Activated naive CD8-positive, alpha-beta T cell (primary cell): Measurements from ENCODE around the gene FBXO33.

ENCODE experiments used
- H3K27ac Mint-ChIP-seq: one replicate; pipeline ENCODE4 v1.8.0; 2021; ENCODE audit warnings: mixed read lengths
- H3K27me3 Mint-ChIP-seq: one replicate; pipeline ENCODE4 v1.8.0; 2021; ENCODE audit warnings: mixed read lengths
- H3K36me3 Mint-ChIP-seq: one replicate; pipeline ENCODE4 v1.8.0; 2021; ENCODE audit warnings: mixed read lengths
- H3K4me1 Mint-ChIP-seq: one replicate; pipeline ENCODE4 v1.8.0; 2021; ENCODE audit warnings: low read depth, mixed read lengths
- H3K4me3 Mint-ChIP-seq: one replicate; pipeline ENCODE4 v1.8.0; 2021; ENCODE audit warnings: mild to moderate bottlenecking, mixed read lengths
- H3K9me3 Mint-ChIP-seq: one replicate; pipeline ENCODE4 v1.8.0; 2021; ENCODE audit warnings: low read depth, mixed read lengths

FBXO33 gene, protein sequence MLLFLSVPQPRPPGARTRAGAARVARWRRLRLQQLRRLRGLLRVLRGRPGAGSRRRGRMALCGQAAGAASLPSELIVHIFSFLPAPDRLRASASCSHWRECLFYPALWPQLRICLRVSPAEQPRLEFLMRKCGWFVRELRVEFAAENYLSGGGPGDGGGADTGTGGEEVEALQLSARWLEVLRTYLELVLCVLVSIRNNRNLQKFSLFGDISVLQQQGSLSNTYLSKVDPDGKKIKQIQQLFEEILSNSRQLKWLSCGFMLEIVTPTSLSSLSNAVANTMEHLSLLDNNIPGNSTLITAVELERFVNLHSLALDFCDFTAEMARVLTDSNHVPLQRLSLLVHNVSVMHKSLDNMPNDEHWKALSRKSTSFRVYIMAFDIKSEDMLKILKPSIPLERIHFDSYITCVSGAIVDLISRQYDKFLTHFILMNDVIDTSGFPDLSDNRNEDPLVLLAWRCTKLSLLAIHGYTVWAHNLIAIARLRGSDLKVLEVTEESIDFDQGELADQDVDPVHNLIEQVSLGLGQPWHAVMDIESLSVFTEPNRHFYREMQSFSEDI

DNA sequence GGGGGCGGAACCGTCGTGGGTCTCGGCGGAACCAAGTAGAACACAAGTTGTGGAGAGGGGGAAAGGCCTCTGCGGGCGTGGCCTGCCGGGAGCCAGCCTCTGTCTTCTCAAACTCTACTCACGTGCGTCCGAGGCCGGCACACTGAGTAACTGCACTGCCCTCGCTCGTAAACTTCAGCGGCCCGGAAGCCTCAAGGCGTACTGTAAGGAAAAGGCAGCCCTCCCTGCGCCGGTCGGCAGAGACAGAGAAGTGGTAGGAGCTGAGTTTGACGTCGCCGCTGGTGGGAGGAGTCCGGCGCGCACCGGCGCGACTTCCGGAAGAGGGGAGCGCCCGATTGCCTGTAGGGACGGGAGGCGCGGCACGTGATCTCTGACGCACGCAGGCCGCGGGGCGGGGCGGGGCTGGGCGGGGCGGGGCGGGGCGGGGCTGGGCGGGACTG is at the start of gene FBXO33:
Gene FBXO33 (minus strand): TSS at position 255 of the 440 bp plus-strand sequence. CDS start 271 bp downstream, outside the sequence.
- peak within 1 kb of the TSS; percentile 99 for H3K4me3 Mint-ChIP-seq
- H3K36me3 Mint-ChIP-seq, result no peaks in the 10 kb centered on the region
- peak within 1 kb of the TSS; percentile 100 for H3K27ac Mint-ChIP-seq
- H3K4me1 Mint-ChIP-seq, result peaks cover 45% of the 10 kb centered on the region
- no peaks in the 10 kb centered on the region for H3K27me3 Mint-ChIP-seq
- no peaks in the 10 kb centered on the region for H3K9me3 Mint-ChIP-seq

DNA sequence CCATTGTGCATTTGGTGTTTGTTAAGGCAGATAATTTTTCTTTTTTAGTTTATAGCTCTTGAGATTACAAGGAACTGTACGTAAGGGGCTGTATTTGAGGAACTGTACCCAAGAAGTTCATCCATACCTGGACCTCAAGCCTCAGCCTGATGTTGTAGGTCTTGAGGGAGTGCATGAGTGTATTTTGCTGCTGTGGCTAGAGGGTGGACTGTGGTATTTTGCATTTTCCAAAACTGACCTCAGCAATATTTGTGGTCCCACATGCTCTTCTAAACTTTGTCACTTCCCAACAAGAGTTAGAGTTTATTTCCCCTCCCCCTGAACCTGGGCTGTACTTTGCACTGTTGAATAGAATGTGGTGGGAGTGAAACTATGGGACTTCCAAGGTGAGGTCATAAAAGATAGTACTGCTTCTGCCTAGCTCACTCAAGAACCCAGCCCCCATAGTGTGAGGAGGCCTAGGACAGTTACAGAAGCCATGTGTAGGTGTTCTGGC is 42.2 kb upstream of the FBXO33 start:
- Mint-ChIP-seq H3K4me1 (peaks cover 2% of the 10 kb centered on the region), H3K9me3 (no peaks in the 10 kb centered on the region), H3K27me3 (no peaks in the 10 kb centered on the region), H3K4me3 (no peak overlapping the region), H3K27ac (no peak overlapping the region), H3K36me3 (peaks cover 14% of the 10 kb centered on the region)

DNA sequence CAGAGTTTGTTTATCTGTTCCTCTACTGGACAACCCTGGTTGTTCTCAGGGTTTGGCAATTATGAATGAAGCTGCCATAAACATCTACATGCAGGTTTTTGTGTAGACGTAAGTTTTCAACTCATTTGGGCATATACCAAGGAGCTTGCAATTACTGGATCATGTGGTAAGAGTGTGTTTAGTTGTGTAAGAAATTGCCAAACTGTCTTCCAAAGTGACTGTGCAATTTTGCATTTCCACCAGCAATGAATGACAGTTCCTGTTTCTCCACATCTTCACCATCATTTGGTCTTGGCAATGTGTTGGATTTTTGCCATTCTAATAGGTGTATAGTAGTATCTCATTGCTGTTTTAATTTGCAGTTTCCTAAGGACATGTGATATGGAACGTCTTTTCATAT is 39.8 kb upstream of the FBXO33 start:
- Mint-ChIP-seq H3K4me3 (no peak overlapping the region), H3K36me3 (peaks cover 15% of the 10 kb centered on the region), H3K4me1 (peaks cover 2% of the 10 kb centered on the region), H3K27me3 (peaks cover 2% of the 10 kb centered on the region), H3K27ac (no peak overlapping the region), H3K9me3 (no peaks in the 10 kb centered on the region)

DNA sequence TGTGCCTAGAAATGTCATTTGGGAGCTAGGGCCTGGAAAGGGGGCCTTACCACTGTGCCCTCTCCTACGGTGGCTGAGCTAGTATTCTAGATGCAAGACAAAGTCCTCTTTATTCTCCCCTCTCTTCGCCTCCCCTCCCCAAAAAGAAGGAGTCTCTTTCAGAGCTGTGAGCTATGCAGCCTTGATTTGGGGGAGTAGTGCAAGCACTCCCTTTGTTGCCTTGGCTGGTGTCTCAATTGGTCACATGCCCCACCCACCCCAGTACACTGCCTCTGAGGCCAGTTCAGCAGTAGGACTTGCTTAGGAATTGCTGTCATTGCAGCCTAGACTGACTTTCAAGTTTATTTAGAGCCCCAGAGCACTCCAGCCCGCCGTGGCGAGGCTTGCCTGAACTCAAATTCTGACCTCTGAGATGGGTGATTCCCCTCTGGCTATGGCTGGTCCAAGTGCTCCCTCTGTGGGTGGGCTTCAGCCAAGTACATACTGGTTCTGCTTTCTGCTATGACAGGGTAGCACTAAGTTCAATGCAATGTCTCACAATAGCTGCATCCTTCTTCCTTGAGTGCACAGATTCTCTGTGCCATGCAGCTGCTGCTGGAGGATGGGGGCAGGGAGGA is 37.0 kb upstream of the FBXO33 start:
- Mint-ChIP-seq H3K4me1 (no peaks in the 10 kb centered on the region), H3K27me3 (peaks cover 6% of the 10 kb centered on the region), H3K9me3 (peaks cover 5% of the 10 kb centered on the region), H3K36me3 (peaks cover 14% of the 10 kb centered on the region), H3K27ac (no peak overlapping the region), H3K4me3 (no peak overlapping the region)

DNA sequence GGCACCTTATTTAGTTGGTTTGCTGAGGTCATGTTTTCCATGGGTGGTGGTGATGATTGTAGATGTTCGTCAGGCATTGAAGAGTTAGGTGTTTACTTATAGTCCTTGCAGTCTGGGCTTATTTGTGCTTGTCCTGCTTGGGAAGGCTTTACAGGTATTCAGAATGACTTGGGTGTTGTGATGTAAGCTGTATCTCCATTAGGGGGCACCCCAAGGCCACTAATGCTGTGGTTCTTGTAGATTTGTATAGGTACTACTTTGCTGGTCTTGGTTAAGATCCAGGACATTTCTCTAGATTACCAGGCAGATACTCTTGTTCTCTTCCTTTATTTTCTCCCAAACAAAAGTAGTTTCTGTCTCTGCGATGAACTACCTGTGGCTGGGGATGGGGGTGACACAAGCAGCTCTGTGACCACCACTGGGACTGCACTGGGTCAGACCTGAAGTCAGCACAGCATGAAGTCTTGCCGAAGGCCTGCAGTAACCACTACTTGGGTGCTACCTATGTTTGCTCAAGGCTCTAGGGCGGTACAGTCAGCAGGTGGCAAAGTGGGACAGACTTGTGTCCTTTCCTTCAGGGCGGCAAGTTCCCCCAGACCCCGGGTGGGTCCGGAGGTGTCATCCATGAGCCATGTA is 35.8 kb upstream of the FBXO33 start:
- Mint-ChIP-seq H3K27me3 (peaks cover 6% of the 10 kb centered on the region), H3K36me3 (peaks cover 14% of the 10 kb centered on the region), H3K4me3 (no peak overlapping the region), H3K9me3 (peaks cover 5% of the 10 kb centered on the region), H3K27ac (no peak overlapping the region), H3K4me1 (no peaks in the 10 kb centered on the region)

DNA sequence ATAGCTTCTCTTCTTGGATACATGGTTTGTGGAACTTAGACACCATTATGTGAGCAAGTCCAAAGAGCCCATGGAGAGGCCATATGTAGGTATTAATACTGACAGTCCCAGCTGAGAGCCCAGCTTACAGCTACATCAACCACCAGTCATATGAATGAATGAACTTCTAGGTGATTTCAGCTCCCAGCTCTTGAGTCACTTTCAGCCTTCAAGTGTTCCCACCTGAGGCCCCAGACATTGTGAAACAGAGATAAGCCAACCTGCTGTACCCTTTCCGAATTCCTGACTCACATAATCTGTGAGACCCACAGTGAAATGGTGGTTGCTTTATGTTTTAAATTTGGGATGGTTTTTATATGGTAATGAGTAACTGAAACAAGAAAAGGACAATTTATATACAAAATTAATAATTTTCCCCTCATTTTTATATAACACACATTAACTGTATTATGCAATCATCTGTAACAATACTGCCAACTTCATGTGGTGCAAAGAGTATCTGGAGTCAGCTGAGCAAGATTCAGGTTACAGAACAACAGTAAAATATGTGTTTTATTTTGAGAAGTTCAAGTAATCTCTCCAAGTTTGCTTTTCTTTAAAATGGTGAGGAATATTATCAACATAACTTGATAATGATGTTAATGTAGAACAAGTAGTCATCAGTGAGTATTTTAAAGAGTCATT is 27.7 kb upstream of the FBXO33 start:
- Mint-ChIP-seq H3K36me3 (no peaks in the 10 kb centered on the region), H3K4me1 (peaks cover 2% of the 10 kb centered on the region), H3K4me3 (no peak overlapping the region), H3K9me3 (no peaks in the 10 kb centered on the region), H3K27ac (no peak overlapping the region), H3K27me3 (peaks cover 2% of the 10 kb centered on the region)

DNA sequence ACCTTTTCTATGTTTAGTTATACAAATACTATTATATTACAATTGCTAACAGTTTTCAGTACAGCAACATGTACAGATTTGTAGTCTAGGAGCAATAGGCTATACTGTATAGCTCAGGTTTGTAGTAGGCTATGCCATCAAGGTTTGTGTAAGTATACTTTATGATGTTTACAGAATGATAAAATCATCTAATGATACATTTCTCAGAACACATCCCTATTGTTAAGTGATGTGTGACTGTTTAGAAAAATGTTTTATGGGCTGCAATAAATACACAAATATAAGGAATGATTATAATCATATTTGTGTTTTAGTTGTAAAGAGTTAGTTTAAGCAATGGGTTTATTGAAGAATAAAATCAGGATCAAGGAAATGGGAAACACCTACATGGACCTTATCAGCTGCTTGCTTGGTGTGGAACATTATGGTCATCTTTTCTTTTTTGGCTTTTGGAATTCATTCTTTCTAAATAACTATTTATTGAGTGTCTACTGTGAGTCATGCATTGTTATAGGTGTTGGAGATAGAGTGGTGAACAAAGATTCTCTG is 24.5 kb upstream of the FBXO33 start:
- no peaks in the 10 kb centered on the region for H3K36me3 Mint-ChIP-seq
- no peak overlapping the region for H3K27ac Mint-ChIP-seq
- H3K4me1 Mint-ChIP-seq, result peaks cover 4% of the 10 kb centered on the region
- H3K27me3 Mint-ChIP-seq, result peaks cover 2% of the 10 kb centered on the region
- no peak overlapping the region for H3K4me3 Mint-ChIP-seq
- H3K9me3 Mint-ChIP-seq, result no peaks in the 10 kb centered on the region

DNA sequence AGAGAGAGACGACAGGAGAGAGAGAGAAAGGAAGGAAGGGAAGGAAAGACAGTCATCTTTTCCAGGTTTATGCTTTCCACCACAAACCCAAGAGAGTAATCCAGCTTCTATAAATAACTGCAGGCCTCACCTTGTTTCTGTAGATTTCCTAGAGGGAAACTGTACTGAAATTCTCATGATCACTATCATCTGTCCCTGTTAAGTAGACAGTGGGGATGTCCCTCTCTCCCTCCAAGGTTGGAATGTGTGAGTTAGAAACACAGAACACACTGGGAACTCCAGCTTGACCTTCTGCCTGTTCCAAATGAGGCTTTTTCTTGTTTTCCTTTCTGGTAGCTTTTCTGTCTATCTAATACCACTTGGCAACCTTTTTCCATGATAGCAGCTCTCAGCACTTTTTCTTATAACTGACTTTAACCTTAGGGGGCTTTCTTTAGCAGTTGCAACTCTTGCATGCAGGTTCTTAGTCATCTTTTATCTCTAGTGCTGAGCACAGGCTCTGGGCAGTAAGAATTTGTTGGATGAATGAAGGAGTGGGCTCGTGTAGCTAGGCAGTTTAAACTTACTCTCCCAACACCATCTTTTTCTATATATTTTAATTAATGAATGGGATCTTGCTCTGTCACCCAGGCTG is 22.8 kb upstream of the FBXO33 start:
- H3K27ac Mint-ChIP-seq, result no peak overlapping the region
- no peak overlapping the region for H3K4me3 Mint-ChIP-seq
- no peaks in the 10 kb centered on the region for H3K9me3 Mint-ChIP-seq
- peaks cover 4% of the 10 kb centered on the region for H3K36me3 Mint-ChIP-seq
- peaks cover 6% of the 10 kb centered on the region for H3K4me1 Mint-ChIP-seq
- H3K27me3 Mint-ChIP-seq, result peaks cover 2% of the 10 kb centered on the region

DNA sequence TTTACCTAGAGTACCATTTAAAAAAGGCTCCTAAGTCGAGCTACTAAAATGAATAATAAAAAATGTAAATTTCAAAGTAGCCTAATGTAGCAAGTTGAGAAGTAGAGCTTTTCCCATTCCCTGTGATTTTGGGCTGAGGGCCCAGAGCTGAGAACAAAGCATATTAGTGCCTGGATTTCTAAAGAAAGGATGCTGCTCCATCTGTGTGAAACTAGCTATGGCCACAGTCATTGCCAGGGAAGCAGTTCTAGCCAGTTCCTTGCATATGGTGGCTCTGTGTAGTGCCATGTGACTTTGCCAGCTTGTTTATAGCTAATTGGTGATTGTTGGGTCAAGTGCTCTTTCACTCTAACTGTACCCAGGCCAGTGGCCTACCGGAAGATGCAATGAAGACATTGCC is 20.4 kb upstream of the FBXO33 start:
- Mint-ChIP-seq H3K9me3 (no peaks in the 10 kb centered on the region), H3K4me3 (no peak overlapping the region), H3K36me3 (peaks cover 4% of the 10 kb centered on the region), H3K27ac (no peak overlapping the region), H3K4me1 (peaks cover 7% of the 10 kb centered on the region), H3K27me3 (peaks cover 2% of the 10 kb centered on the region)

DNA sequence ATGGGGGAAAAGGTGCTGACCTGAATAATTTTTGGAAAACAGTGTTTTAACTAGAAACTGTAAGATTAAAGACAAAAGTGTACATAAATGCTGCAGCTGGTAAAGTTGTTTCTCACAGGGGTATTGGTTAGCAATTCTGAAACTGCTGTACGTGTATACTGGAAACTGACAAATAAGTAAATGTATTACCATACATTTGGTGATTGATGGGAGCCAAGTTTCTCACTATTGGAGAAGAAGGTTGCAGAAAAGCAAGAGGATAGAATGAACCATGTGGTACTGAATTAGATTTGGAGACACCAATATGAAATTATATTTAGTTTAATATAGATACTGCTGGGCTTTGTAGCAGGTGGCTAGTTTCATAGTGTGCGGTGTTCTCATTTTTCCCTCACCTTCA is 19.6 kb upstream of the FBXO33 start:
- Mint-ChIP-seq H3K36me3 (peaks cover 4% of the 10 kb centered on the region), H3K27ac (no peak overlapping the region), H3K9me3 (no peaks in the 10 kb centered on the region), H3K4me1 (peaks cover 16% of the 10 kb centered on the region), H3K27me3 (peaks cover 2% of the 10 kb centered on the region), H3K4me3 (no peak overlapping the region)

DNA sequence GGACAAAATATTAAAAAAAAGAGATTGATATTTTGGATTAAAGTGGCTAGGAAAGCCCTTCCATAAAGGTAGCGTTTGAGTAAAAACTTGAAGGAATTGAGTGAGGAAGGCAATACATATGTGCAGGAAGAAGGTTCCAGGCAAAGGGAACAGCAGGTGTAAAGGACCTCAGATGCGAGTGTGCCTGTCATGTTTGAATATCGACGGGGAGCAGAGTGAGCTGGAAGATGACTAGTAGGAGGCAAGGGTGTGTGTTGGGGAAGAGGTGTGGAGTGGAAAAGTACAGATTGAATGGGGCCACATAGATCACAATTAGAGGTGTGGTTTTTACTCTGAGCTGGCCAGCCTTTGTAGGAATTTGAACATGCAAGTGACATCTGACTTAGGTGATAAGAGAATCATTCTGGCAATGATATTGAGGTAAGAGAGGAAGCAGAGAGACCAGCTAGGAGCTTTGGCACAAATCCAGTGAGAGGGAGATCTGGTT is 15.0 kb upstream of the FBXO33 start:
- H3K4me3 Mint-ChIP-seq, result no peak overlapping the region
- H3K27me3 Mint-ChIP-seq, result no peaks in the 10 kb centered on the region
- peak overlapping the region; percentile 30 for H3K27ac Mint-ChIP-seq
- H3K36me3 Mint-ChIP-seq, result peaks cover 9% of the 10 kb centered on the region
- H3K4me1 Mint-ChIP-seq, result peaks cover 24% of the 10 kb centered on the region
- no peaks in the 10 kb centered on the region for H3K9me3 Mint-ChIP-seq

DNA sequence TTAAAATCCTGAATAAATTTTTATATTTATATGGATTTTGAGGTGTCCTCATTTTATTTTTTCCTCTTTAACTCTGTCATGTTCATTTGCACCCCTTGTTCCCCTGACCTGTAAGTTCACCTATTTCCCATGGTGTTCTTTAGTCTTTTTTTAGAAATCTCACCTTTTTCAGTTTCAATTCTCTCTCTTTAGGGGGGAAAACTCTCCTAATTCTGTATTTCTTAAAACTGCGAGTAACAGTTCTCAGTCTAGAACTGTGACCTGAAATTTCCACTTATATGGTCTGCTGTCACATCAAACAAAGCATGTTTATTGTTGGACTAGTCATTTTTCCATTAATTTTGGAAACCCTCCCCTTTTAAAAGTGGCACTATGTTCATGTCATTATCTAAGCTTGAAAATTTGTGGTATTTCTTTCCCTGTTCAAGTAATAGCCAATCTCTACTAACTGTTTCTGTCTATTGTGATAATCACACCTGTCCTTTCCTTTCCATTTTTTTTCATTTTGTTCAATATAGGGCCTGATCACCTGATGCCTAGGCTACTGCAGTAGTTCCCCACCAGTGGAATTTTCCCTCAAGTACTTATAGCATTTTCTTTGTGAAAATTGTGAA is 14.0 kb upstream of the FBXO33 start:
- peak overlapping the region; percentile 6 for H3K4me3 Mint-ChIP-seq
- peaks cover 21% of the 10 kb centered on the region for H3K4me1 Mint-ChIP-seq
- H3K36me3 Mint-ChIP-seq, result peaks cover 5% of the 10 kb centered on the region
- H3K27ac Mint-ChIP-seq, result peak overlapping the region; percentile 67
- H3K9me3 Mint-ChIP-seq, result no peaks in the 10 kb centered on the region
- H3K27me3 Mint-ChIP-seq, result no peaks in the 10 kb centered on the region

DNA sequence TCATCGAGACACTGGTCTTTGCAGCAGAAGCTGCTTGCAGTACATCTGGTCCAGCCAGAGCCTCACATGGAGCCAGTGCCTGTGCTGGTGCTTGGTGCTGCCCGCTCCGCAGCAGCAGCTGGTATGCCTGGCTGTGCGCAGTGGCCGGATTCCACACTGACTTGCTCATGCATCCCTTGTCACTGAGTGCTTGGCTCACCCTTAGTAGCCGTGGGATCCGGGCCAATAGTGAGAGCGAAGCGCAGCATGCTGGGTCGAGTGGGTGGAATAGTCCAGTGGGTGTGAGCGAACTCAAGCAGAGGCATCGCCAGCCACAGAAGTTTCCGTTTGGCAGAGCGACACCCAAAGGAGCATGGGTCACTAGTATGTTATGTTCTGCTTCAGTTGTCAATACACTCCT is 10.1 kb upstream of the FBXO33 start:
- Mint-ChIP-seq H3K27me3 (no peaks in the 10 kb centered on the region), H3K27ac (no peak overlapping the region), H3K9me3 (no peaks in the 10 kb centered on the region), H3K36me3 (peaks cover 13% of the 10 kb centered on the region), H3K4me1 (peaks cover 16% of the 10 kb centered on the region), H3K4me3 (no peak overlapping the region)
